ENCODE measurements around the gene APOL4.
"Not testable (repeated sequence)": the region's sequence is repeated elsewhere in the genome, so short reads cannot be mapped to it uniquely, and the experiment has no call there.

The APOL4 gene

DNA sequence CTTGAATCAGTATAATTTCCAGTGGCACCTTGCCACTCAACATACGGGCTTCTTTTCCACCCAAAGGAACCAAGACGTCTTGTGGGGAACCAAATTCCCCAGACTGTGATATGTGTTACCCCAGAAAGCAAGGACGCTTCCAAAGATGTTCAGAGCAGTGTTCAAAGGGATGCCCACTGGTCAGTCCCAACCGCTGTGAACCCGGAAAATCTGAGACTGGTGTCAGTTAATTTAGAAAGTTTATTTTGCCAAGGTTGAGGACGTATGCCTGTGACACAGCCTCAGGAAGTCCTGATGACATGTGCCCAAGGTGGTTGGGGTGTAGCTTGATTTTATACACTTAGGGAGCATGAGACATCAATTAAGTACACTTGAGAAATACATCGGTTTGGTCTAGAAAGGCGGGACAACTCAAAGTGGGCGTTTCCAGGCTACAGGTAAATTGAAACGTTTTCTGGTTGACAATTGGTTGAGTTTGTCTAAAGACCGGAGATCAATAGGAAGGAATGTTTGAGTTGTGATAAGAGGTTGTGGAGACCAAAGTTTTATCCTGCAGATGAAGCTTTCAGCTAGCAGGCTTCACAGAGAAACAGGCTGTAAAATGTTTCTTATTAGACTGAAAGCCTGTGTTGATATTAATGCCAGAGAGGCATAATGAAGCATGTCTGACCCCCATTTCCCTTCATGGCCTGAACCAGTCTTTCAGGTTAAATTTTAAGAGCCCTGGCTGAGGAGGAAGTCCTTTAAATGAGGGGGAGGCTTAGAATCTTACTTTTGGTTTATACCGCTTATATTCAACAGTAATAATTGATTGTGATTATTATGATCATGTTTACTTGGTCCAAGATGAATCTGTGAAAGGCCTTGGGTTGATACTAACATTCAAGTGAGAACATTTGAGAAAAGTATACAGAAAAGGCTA, 47.8 kb downstream of the APOL4 start:
- DNase-seq (ENCODE audit: low read depth), result no peak

- not testable (repeated sequence) for DNase-seq (ENCODE audit: low read depth)
Observed at GRCh38 chr22:36152821-36153220, 48.8 kb downstream of the APOL4 start.

GRCh38 chr22:36152088-36152487, 49.5 kb downstream of the APOL4 start:
- no peak for DNase-seq (ENCODE audit: low read depth)

DNA sequence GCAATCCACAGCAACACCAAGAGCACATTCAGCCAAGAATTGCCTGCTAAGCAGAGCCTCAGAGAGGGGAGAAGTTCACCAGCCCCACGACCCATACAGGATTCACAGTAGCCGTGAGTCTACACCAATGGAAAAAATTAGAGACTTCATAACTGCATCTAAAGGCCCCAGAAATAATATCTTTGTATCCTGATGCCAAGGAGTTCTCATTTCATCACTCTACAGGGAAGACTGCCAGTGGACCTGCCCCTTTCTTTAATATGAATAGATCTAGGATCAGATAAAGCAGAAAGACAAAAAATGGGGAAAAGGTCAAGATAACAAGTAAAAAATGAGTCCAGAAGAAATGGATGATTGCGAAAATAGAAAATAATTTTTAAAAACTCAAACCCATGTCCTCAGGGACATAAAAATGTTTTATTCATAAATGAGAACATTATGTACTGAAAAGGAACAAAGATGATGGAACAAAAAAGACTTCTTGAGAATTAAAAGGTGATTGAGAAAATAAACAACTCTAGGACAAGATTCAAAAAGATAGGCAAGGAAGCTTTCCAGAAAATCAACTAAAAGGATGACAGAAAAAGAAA, 50.5 kb downstream of the APOL4 start:
- no peak for DNase-seq (ENCODE audit: low read depth)

- no peak for DNase-seq (ENCODE audit: low read depth)
Observed at GRCh38 chr22:36149441-36149840, 52.2 kb downstream of the APOL4 start.

DNA sequence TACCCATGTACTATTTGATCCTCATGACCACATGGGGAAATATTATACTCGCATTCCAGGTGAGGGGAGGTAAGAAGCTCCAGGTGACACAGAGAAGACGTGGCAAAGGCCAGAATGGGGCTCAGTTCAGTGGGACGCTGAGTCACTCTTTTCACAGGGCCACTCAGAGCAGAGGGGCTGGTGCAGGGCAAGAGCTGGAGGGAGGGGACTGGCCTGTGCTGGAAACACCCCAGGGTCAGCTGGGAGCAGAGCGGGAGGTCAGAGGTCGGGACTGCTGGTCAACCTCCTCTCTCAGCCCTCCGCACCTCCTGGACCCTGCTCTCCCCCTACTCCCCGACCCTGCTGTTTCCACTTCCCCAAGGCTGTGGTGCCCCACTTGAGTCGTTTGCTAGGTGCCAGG, 53.2 kb downstream of the APOL4 start:
- no peak for DNase-seq (ENCODE audit: low read depth)

DNA sequence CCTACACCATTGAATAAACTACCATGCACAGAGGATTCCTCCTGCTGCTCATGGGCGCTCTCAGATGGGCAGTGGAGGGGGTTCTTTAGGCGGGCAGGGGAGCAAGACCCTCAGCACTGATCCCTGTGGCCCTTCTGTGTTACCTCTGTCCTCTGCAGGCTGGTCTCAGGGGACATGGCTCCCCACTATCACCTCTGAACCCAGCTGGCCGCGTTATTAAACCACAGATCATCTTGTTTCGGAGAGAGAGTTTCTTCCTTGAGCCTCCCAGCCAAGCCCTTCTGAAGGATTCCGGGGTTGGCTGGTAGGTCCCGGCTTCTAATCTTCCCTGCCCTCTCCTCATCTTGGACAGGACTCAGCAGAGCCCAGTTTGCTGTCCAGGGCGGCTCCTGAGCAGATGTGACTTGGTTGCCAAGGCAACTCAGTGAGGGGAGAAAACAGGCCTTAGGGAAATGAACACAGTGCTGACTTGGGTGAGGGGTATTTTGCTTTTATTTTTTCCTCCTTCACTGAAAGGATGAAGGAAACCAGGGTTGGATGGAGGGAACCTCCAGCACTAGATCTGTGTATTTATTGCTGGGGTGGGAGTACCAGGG, 54.3 kb downstream of the APOL4 start:
- no peak for DNase-seq (ENCODE audit: low read depth)

DNA sequence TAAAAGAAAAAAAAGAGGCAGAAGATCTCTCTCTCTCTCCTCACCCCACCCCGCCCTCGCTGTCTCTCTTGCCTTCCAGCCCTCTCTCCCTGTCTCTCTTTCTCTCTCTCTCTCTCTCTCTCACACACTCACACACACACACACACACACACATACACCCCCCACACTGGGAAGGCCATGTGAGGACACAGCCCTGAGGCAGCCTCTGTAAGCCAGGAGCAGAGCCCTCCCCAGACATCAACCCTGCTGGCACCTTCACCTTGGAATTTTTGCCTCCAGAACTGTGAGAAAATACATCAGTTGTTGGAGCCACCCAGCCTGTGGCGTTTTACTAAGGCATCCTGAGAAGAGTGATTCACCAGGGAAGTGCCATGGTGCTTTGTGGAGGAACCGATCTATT, 55.7 kb downstream of the APOL4 start:
- no peak for DNase-seq (ENCODE audit: low read depth)

GRCh38 chr22:36144886-36145541, 56.6 kb downstream of the APOL4 start:
- DNase-seq (ENCODE audit: low read depth), result no peak

GRCh38 chr22:36143956-36144355, 57.7 kb downstream of the APOL4 start:
- no peak for DNase-seq (ENCODE audit: low read depth)

DNA sequence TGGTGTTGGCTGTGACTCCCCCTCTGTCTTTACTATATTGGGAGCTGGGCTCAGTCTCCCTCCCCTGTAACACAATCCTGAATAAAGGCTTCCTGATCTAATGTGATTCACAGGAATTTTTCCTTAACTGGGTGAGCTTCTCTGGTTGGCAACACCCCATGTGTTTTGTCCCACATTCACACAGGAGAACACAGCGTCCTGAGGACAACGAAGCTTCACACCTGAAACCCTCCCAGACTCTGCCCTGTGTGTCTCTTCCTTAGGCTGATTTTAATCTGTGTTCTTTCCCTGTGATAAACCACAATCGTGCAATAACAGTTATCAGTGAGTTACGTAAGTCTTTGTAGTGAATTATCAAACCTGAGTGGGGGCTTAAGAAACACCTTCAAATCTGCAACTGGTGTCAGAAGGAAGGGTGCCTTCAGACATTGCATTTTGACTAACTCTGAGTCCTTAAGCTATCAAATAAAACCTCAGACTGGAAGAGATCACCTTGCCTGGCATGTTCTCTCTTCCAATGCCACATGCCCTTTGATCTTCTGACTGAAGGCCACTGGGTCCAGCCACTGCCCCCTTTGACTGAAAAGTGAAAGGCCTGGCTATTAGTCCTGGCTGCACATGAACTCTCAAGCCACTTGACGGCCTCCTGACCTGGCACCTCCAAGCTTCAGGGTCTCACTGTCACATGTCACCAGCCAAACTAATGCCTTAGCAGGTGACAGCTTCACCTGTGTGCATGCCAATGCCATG, 58.4 kb downstream of the APOL4 start:
- no peak for DNase-seq (ENCODE audit: low read depth)

GRCh38 chr22:36141481-36141880, 60.1 kb downstream of the APOL4 start:
- no peak for DNase-seq (ENCODE audit: low read depth)
